Fibroblast of peridontal ligament (primary cell): ENCODE data around the gene TLE2.
A peak's percentile ranks its signal among the peaks of the same experiment; 100 is the strongest.

Source experiments
- DNase-seq: peaks from one replicate; pipeline ENCODE4 v3.0.0-alpha.2; 2010; ENCODE audit errors: extremely low read depth

TLE2 gene

DNA sequence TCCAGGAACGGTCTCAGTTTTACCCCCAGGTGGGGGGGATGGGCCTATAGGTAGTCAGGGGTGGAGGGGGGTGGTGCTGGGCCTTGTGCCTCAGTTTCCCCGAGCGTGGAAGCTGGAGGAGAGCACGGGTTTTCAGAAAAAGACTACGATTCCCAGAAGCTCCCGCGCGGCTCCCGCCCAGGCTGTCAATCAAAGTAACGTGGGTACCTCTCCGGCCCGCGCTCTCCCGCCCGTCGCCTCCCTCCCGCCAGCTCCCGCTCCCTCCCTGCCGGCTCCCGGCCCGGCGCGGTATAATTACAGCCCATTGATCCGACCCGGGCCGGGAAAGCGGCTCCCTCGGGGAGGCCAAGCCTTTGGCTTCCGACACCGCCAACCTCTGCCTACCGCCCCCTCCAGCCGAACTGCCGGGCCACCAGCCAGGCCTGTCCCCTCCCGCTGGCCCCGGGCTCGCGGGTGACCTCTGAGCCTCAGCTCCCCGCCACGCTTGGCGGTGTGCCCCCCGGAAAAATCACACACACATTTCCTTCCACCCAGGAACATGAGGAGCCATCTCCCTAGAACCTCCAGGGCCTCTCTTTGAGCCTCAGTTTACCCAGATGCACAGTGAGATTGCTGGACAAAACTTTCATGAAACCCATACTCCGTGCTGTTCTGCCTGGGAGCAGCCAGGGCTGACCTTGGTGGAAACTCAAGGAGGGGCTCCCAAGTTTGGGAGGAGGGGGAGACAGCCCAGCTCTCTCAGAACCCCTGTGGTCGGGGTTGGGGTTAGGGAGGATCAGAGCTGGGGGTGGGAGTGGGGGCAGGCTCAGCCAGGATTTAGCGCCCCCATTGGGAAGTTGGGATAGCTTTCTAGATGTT is 7.3 kb upstream of the TLE2 start:
- DNase-seq, result peak; percentile 92

DNA sequence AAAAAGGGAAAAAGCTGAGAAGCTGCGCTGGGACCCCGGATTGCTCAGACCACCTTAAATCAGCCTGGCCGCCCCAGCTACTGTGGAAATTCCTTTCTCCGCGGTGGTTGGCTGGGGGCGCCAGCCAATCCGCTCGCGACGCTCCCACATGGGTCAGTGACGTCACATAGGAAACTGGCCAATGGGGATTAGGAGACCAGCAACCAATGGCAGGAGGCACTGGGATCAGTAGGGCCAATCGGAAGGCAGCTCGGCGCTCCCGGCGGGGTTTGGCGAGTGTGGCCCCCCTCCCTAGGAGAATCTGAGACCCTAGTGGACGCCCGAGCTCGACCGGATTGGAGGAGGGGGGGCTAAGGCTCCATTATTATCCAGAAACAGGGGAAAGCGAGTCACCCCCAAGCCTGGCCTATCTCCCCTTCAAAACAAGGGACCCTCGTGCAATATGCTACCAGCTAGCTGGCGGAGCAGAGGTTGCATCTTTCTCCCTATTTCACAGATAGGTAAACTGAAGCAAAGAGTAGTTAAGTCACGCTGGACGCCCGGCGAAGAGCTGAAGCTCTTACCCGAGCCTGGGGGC is 6.5 kb upstream of the TLE2 start:
- DNase-seq, result peak; percentile 99

DNA sequence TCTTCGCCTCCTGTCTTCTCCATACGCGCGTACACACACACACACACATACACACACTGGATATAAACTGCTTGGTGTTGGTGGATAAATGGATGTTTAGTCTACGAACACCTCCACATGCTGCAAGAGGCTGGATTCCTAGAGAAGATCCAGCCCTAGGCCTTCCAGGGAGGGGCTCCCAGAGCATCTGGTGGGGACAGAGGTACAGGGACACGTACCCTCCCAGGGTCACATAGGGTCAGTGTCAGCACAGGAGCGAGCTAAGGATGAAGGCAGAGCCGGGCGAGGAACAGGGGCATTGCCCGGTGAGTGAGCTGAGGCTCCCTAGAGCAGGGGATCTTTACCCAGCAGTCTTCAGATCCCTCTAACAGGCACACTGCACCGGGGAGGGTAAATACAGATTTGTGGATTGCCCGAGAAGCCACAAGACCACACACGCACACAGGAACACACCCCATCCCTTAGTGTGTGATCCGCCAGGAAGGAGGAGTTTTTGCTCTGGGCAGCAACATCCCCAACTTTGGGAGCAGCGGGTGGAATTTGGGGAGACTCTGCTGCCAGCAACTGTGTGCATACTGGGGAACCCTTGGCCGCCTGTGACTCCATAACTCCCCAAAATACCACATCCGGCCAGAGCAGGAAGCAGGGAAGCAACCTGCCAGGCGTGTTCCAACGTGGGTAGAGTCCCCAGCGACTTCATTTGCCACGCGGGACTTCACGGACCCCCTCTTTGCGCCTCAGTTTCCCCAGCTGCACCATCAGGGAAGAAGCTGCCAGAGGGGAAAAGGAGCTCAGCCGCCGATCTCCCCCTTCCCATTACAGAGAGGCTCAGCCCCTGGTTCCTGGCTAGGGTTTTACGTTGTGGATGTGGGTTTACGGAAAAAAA is 5.8 kb upstream of the TLE2 start:
- peak; percentile 48 for DNase-seq

DNA sequence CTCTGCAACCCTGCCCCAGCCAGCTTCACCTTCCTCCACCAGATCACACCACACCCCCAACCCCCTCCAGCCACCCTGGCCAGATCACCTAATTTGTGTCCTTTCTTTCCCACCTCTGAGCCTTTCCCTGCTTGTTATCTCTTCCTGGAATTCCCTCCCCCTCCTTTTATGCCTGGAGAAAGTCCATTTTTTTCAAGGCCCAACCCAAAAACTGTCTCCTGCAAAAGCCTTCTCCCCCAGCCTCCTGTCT is 5.3 kb upstream of the TLE2 start:
- no peak for DNase-seq

DNA sequence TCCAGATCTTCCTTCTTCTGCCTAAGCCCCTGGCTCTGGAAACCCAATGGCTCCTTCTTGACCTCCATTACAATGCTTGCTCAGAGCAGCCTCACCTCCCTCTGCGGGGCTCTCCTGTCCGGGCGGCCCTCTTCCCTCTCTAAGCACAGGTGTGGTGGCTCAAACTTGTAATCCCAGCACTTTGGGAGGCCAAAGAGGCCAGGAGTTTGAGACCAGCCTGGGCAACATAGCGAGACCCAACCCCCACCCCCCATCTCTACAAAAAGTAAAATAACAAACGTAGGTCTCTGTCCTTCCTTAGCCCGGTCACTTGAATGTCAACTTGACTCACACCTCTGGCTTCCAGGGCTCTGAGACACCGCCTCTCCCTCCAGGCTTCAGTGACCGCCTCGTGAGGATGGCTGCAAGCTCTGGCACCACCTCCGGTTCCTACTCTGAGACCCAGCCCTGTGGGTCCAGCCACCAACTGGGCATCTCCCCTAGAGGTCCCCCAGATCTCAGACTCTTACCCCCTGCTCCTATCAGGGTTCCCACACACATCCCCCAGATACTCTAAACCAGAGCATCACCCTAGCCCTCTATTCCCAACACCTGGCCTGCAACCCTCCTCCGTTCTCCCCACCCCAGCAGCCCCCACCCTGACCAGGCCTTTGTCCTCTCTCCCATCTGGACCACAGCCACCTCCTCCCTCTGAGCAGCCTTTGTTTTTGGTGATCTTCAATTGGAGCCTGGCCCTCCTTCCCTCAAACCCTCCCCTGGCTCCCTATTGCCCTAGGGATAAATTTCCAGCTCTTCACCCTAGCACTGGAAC is 4.7 kb upstream of the TLE2 start:
- no peak for DNase-seq

DNA sequence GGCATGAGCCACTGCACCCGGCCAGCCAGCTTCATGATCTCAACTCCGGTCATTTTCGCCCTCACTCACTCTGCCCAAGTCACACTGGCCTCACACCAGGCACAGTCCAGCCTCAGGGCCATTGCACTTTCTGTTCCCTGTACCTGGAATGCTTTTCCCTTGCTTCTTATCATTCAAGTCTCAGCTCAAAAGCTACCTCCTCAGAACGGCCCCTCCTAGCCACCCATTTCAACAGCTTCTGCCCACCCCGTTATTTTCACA is 2.5 kb upstream of the TLE2 start:
- no peak for DNase-seq

DNA sequence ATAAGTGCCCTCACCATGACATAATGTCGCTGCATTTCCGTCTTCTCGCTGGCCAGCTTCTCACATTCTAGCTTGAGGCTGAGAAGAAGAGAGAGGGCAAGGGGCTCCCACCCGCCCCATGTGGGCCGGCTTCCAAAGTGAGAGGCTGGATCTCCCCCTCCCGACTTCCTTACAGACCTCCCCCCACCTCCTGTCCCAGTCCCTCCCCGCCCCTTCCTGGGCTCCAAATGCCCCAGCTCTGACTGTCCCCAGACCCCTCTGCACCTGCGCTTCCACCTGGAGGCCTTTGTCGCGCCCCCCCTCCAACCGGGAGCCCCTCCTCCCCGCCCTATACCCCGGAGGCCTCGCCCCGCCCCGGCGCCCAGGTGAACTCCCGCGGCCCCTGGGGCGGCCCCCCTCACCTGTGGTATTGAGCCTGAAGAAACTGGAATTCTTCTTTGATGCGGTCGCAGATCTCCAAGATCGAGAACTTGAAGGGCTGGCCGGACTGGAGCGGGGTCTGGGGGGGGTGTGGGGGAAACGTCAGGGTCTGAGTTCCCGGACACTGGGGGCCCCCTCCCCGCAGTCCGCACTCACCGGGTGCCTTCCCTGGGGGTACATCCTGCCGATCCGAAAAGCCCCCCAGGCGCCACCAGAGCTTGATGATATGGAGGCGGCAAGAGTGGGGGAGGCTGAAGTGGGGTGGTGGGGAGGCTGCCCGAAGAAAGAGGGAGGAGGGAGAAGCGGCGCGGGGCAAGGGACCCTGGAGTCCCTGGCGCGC is 595 bp downstream of the TLE2 start:
- no peak for DNase-seq

DNA sequence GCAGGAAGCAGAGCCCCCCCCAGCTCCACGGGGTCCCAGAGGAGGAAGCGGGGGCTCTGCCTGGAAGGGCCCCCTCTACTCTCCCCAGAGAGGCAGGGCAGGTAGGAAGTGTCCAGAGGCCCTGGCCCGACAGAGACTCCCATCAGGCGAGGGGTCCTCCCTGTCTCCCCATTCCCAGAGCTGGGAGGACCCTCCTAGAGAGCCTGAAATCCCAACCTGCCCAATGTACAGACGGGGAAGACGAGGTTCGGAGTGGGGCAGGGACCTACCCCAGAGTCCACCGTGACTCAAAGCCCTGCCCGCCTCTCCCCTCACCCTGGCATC is 1.1 kb downstream of the TLE2 start:
- DNase-seq, result no peak

DNA sequence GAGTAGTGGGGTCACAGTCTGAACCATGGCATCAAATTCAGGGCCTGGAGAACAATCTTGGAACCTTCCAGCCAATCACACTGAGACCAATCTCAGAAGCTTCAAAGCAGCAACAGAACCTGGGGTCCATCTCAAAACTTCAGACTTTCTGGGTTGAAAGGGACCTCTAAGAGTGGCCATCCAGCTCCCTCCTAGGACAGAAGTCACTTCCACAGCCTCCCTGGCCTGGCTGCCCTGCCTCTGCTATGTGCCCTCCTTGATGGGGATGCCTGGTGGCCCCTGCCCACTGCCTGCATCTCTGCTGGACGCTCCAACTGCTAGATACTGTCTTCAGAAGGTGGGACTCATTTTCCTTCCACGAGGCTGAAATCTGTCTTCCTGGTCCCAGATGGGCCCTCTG is 1.8 kb downstream of the TLE2 start:
- no peak for DNase-seq

DNA sequence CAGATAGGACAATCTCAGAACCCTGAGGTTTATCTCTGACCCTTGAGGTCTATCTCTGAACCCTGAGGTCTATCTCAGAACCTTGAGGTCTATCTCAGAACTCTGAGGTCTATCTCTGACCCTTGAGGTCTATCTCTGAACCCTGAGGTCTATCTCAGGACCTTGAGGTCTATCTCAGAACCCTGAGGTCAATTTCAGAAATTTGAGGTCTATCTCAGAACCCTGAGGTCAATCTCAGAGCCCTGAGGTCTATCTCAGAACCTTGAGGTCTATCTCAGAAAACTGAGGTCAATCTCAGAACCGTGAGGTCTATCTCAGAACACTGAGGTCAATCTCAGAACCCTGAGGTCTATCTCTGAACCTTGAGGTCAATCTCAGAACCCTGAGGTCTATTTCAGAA is 2.3 kb downstream of the TLE2 start:
- DNase-seq, result no peak

DNA sequence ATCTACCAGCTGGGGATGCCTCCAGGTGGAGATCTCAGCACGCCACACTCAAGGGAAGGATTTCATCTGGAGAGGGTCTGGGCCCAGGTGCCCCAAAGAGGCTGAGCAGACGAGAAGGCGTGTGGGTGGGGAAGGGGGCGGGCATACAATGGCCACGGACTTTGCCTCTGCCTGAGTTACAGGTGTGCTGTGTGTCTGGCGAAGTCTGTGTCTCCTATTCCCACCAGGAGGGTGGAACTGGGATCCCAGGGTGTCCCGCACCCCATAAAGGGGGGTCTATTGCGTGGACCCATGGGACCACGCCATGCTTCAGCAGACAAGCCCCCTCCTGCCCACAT is 3.6 kb downstream of the TLE2 start:
- no peak for DNase-seq

DNA sequence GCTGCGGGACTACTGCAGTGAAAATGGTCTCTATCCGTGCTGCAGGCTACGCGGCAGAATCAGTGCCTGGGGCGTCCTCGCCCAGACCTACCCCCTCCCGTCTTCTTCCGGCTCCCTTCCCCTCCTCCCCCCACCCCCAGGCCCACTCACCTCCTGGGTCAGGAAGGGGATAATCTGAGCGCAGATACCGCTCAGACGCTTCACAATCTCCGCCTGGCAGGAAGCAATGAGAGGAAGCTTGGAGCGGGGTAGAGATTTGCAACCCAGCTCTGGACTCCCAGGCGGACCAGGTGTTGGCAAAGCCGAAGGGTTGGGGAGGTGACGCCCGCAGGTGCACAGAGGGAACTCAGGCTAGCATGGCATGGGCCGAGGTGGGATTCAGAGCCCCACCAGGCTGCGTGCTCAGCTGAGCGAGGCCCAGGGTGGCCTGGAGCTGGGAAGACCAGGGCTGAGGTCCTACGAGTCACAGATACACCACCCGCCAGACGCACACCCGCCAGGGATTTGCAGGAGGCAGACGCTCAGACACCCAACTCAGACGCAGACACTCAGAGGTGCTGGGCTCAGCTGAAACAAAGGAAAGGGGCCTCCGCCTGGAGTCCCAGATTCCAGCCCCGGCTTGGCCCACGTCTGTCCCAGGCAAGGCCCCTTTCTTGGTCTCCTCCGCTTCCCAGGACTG is 4.1 kb downstream of the TLE2 start:
- no peak for DNase-seq

DNA sequence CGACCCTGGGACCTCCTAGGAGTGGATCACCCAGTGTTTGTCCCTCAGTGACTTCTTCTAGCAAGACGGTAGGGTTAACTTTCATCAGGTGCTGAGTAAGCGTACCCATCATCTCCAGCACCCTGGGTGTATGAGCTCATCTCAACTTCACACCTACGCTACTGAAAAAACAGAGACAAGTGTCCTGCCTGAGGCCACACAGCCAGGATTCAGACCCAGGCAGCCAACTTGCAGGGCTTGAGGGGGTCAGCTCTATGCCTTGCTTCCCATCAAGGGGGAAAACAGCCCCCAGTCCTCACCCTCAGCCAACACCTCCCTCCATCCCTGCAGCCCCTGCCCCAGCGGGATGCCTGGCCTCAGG is 4.6 kb downstream of the TLE2 start:
- no peak for DNase-seq

DNA sequence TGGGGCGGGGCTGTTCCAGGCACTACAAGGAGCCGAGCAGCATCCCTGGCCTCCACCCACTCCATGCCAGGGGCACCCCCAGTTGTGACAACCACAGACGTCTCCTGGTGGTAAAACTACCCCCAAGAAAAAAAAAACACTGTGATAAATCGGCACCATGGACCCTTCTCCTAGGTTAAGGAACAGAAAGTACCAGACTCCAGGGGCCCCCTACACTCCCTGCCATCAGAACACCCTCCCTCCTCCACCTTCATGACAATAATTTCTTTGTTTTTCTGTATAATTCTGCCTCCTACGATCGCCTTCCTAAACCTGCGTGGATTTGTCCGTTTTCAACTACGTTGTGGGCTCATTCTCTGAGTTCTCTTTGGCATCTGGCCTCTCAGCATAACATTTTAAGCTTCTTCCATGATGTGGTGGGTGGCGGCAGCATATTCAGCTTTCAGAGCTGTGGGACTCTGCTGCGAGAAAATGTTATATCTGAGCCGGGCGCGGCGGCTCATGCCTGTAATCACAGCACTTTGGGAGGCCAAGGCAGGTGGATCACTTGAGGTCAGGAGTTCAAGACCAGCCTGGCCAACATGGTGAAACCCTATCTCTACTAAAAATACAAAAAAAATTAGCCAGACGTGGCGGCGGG is 8.6 kb downstream of the TLE2 start:
- no peak for DNase-seq

DNA sequence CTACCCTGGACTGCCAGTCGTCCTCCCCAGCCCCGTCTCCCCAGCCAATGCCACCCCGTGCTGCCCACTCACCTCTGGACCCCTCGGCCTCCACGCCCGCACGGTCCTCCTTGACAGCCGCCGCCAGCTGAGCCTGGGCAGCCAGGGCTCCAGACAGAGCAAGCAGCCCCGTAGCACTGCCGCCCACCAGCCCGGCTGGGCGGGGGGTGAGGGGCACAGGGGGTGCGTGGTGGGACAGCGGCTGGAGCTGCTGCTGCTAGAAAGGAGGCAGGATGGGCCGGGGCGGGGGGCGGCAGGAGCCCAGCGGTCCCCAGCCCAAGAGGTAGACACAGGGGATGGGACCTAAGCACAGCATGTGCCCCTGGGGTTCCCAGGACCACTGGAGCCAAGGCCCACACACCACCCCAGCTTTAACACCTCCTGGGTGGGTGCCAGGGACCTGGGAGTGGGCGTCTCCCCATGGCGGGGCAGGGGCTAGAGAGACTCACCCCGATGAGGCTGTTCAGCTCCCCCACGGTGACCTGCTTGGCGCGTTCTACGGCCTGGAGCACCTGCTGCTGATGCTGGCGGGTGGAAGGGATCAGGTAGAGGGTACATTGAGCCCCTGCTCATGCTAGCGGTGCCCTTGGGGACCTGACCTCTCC is 9.7 kb downstream of the TLE2 start:
- DNase-seq, result no peak

DNA sequence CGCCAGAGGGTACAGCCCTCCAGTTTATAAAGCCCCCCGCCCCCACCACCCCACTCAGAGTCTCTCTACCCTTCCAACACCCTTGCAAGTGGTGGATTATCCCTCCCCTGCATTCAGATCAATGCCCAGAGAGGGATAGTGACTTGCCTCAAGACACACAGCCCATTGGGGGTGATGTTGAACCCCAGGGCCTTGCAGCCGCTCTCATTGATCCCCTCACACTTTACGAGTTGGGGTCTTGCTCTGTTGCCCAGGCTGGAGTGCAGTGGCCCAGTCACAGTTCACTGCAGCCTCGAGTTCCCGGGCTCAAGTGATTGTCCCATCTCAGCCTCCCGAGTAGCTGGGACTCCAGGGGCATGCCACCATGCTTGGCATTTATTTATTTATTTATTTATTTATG is 11.2 kb downstream of the TLE2 start:
- no peak for DNase-seq

DNA sequence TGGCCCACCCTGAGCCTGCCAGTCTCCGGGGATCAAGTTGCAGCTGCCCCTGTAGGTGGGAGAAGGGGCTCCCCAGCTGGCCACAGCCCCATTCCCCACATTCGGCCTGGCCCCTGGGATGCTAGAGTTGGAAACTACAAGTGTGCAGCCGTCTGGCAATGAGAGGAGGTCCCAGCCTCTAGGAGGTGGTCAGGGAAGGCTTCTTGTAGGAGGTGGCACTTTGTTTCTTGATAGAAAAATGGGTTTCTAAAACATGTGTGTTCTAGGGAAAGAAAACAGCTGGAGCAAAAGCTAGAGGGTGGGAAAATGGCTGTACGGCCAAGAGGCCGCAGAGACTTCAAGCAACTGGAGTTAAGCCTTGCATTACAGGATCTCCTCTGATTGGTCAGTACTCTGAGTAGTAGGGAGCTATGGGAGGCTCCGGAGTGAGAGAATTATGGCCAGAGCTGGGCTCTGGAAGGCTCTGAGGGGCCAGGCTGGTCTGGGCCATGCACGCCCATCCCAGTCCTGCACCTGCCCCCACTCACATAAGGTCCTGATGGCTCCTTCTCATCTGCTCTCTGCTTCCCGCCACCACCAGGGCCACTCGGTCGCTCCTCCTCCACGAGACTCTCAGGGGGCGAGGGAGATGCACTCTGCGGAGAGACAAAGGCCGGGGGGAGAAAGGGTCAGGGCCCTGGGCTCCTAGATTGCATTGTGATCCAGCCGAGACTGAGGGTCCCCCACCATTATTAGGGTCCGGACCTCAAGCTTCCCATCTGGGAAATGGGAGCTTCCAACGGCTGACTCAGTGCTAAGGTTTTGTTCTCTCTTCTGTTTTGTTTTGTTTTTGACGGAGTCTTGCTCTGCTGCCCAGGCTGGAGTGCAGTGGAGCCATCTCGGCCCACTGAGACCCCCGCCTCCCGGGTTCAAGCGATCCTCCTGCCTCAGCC is 13.7 kb downstream of the TLE2 start:
- DNase-seq, result no peak

DNA sequence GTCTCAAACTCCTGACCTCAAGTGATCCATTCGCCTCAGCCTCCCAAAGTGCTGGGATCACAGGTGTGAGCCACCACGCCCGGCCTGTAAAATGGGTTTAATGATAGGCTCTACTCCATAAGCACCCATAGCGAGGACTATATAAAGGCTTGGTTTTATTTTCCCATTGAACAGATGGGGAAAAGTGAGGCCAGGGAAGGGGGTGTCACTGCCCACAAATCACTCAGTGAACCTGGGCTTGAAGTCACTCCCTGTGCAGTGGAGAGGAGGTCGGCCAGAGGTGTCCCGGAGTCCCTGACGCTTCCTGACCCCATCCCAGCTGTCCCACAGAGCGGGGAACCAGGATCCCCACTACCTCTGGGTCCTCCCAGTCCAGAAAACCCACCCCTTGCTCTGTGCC is 14.9 kb downstream of the TLE2 start:
- DNase-seq, result no peak

DNA sequence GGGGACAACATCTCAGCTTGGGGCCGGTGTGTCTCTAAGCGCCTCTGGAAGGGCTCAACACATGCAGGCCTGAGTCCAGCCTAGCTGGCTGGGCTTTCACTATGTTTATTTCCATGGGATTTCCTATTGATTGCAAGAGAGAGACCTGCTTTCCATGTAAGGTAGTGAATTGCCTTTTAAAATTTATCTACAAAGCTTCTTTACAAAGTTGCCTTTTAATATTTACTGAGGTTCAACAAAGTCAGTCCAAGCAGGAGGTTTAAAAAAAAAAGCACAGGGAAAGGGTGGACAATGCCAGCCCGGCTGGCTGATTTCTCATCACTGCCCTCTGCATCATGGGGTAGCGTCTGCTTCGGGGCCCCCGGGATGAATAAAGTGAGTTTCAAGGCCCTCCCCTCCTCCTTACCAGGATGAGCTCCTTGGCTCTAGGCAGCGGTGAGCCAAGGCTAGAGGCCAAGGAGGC is 15.8 kb downstream of the TLE2 start:
- no peak for DNase-seq
